VCaP (cell line): ENCODE results near the gene PBX3.
A peak's percentile ranks its signal among the peaks of the same experiment; 100 is the strongest.

Experiments used
- H3K27ac ChIP-seq: fragments of 450-650 bp; 2 replicates; pipeline ENCODE4 v1.5.1; 2017
- CTCF ChIP-seq: fragments of 450-650 bp; conservative IDR thresholded peaks from 2 replicates; pipeline ENCODE4 v1.5.1; 2017; ENCODE audit warnings: mild to moderate bottlenecking, moderate library complexity

Gene PBX3

DNA sequence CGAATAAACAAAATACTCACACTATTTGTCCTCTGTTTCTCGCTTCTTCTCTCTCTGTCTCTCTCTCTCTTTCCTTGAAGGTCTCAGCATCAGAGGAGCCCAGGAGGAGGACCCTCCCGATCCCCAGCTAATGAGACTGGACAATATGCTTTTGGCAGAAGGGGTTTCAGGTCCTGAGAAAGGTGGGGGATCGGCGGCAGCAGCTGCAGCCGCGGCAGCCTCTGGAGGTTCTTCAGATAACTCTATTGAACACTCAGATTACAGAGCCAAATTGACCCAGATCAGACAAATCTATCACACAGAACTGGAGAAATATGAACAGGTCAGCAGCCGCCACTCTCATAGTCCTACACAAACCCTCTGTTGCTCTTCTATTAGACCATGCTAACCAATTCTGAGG is 168.4 kb downstream of the PBX3 start:
- no peak overlapping the region for H3K27ac ChIP-seq
- TF ChIP-seq CTCF: no peak

DNA sequence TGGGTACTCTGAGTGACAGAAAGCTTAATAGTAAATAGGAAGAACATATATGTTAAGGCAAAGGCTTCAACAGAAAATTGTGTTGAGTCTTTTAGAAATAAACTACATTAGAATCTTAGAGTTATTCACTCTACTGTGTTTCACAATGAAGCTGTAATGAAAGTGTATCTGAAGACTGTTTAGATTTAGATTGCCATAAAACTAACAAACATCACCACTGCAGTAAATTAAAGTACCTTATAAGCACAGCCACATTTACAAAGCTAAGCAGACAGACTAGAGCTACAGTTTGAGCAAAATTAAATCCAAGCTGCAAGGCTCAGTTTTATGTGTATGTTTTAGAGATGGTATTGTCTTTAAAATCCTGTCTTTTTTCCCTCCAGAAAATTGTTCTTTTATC is 172.4 kb downstream of the PBX3 start:
- TF ChIP-seq CTCF: no peak
- H3K27ac ChIP-seq: no peak overlapping the region

DNA sequence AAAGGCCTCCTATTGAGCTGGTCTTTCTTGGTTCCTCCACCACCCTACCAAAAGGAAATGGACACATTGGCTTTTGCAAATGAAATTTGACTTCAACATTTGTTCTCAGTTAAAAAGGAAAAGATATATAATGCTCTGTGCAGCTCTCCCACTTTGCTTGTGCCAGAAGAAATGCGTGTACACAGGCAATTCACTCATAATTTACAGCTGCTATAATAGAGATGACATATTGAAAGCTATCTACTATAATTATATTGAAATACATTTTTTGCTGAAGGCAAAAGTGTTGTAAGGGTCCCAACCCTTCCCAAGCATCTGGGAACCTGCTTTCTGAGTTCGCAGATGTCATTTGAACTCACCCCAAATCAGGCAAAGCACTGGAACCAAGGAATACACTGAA is 173.2 kb downstream of the PBX3 start:
- peak overlapping the region; percentile 22; the same call in 1 of the 2 replicates for H3K27ac ChIP-seq
- TF ChIP-seq CTCF: no peak

- TF ChIP-seq CTCF: no peak
- no peak overlapping the region for H3K27ac ChIP-seq
These were observed 175.7 kb downstream of the PBX3 start for GRCh38 chr9:125922854-125923253.

DNA sequence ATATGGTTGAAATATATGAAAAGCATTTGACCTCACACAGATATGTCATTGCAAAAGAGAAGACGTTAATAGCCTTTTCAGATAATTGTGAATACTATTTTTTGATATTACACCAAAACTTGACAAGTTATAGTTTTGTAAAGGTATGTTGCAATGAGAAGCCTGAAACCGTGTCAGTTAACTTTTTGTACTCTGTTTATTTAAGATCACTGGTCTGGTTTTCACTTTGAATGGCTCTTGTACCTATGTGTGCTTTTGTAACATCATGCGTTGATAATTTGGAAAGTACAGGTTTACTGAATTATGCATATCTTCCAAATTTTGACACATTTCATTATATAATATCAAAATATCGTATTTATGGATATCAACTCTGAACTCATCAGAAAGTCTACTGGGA is 177.2 kb downstream of the PBX3 start:
- no peak overlapping the region for H3K27ac ChIP-seq
- TF ChIP-seq CTCF: no peak

DNA sequence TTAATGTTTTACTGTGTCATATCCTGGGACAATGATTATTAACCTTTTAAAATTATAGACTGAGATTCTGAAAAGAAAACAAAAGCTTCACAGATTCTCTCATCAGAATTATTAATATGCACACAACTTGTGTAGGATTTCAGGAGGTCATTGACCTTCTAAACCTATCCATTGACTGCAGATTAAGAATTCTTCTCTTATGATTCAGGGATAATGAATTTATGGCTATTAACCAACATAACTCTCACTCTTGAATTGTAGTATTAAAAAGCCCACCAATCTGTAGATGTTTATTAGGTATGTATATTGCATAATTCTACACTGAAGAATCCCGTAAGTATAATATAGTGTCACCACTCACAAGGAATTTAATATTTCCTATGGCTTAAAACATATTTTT is 179.8 kb downstream of the PBX3 start:
- no peak overlapping the region for H3K27ac ChIP-seq

GRCh38 chr9:125929846-125930245 is 182.7 kb downstream of the PBX3 start:
- no peak overlapping the region for H3K27ac ChIP-seq
- no peak for TF ChIP-seq CTCF

More for the DNA sequence above, 179.8 kb downstream of the PBX3 start:
- no peak for TF ChIP-seq CTCF

GRCh38 chr9:125931211-125931610 is 184.0 kb downstream of the PBX3 start:
- H3K27ac ChIP-seq: no peak overlapping the region
- TF ChIP-seq CTCF: no peak
